GM18951 (cell line): Measurements from ENCODE around the gene WFIKKN2.

Source experiments
- POLR2A ChIP-seq: IDR thresholded peaks from 4 replicates; pipeline ENCODE4 v1.6.1; 2011; ENCODE audit warnings: mild to moderate bottlenecking; ENCODE audit not compliant: insufficient read length, insufficient read depth; ENCODE audit errors: extremely low read depth
- in situ Hi-C: fragments of 300-500 bp; cut with MboI; formaldehyde crosslinking; loops from one replicate; pipeline ENCODE4 v1.12.0; 2022; ENCODE audit warnings: low sequenced_read_pairs, mixed read lengths, inconsistent platforms; ENCODE audit not compliant: unreplicated experiment

WFIKKN2 gene

GRCh38 chr17:50818261-50818660, 17.1 kb upstream of the WFIKKN2 start:
- TF ChIP-seq POLR2A, result no peak
- in situ Hi-C loops, result no loop called here

DNA sequence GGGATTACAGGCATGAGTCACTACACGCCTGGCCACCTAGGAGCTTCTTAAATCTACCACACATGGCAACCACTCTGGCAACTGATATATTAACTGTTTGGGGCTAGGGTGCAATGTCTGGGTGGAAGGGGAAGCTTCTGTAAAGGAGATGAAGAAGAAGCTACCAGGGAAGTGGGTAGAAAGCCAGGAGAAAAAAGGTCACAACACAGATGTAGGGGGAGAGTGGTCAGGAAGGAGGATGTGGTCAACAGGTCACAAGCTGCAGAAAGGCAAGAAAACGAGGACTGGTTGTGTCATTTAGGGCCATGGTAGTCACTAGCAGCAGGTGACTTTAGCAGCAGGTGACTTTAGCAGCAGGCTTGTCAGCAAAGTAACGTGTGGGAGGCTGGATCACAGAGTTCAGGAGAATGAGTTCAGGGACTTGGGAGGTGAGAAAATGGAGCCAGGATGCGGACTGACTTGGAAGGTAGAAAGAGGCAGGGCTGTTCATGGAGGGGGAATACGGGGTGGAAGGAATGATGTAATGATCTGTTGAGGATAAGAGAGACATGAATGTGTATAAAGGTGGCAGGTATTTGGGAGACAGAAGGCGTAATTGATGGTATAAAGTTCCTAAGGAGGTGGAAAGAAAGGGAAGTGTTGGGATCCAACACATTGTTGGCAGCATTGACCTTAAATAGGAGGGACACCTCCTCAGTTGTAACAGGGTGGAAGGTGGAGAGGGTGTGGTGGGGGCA, 16.3 kb upstream of the WFIKKN2 start:
- in situ Hi-C loops, result no loop called here
- TF ChIP-seq POLR2A, result no peak

GRCh38 chr17:50820651-50821050, 14.7 kb upstream of the WFIKKN2 start:
- TF ChIP-seq POLR2A, result no peak
- in situ Hi-C loops, result no loop called here

- no peak for TF ChIP-seq POLR2A
- in situ Hi-C loops, result no loop called here
These were observed 12.8 kb upstream of the WFIKKN2 start for GRCh38 chr17:50822550-50822949.

DNA sequence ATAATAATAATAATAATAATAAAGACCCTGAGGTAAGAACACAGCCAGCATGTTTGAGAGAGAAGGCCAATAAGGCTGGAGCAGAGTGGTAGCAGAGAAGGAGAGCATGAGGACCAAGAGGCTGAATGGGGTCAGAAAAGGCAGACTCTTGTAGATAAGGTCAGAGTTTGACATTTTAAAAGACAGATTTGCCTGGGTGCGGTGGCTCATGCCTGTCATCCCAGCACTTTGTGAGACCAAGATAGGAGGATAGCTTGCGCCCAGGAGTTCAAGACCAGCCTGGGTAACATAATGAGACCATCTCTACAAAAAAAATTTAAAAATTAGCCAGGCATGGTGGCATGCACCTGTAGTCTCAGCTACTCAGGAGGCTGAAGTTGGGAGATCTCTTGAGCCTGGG, 11.0 kb upstream of the WFIKKN2 start:
- in situ Hi-C loops, result no loop called here
- TF ChIP-seq POLR2A, result no peak

- in situ Hi-C loops, result no loop called here
- no peak for TF ChIP-seq POLR2A
These were observed 10.2 kb upstream of the WFIKKN2 start for GRCh38 chr17:50825188-50825587.

- in situ Hi-C loops, result no loop called here
- no peak for TF ChIP-seq POLR2A
These were observed 6.7 kb upstream of the WFIKKN2 start for GRCh38 chr17:50828508-50829170.

- in situ Hi-C loops, result no loop called here
- no peak for TF ChIP-seq POLR2A
These were observed 6.1 kb upstream of the WFIKKN2 start for GRCh38 chr17:50829332-50829731.

- in situ Hi-C loops, result loop anchor here (10.0 kb wide), 1 partner anchor 46 kb away; no protein-coding TSS in a partner anchor
- no peak for TF ChIP-seq POLR2A
These were observed 5.0 kb upstream of the WFIKKN2 start for GRCh38 chr17:50830352-50830751.

GRCh38 chr17:50830994-50831393, 4.4 kb upstream of the WFIKKN2 start:
- in situ Hi-C loops, result loop anchor here (10.0 kb wide), 1 partner anchor 46 kb away; no protein-coding TSS in a partner anchor
- no peak for TF ChIP-seq POLR2A

GRCh38 chr17:50831471-50831928, 3.9 kb upstream of the WFIKKN2 start:
- in situ Hi-C loops, result loop anchor here (10.0 kb wide), 1 partner anchor 47 kb away; no protein-coding TSS in a partner anchor
- TF ChIP-seq POLR2A, result no peak

GRCh38 chr17:50832267-50832863, 3.0 kb upstream of the WFIKKN2 start:
- in situ Hi-C loops, result loop anchor here (10.0 kb wide), 1 partner anchor 48 kb away; no protein-coding TSS in a partner anchor
- no peak for TF ChIP-seq POLR2A

DNA sequence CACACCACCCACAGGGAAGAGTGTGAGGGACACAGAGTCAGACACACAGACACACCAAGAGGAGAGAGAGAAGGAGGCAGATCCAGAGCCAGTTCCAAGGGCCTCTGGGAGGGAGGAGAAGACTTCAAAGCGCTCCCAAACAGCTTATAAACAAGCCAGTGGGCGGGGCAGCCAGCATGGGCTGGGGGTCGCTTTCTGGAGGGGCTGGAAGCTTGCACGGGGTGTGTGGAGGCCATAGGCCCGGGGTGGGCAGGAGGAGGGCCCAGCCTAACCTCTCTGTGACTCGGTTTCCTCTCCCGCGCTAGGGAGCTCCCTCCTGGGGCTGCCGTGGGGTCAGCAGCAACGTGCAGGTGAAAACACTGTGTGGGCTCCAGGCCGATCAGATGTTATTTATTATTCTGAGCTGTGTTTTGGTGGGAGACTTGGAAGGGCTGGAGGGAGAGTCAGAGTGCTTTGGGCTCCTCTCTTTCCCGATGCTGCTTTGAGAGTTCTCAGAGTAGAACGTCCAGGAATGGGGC, 2.5 kb upstream of the WFIKKN2 start:
- TF ChIP-seq POLR2A, result no peak
- in situ Hi-C loops, result loop anchor here (10.0 kb wide), 1 partner anchor 48 kb away; no protein-coding TSS in a partner anchor

DNA sequence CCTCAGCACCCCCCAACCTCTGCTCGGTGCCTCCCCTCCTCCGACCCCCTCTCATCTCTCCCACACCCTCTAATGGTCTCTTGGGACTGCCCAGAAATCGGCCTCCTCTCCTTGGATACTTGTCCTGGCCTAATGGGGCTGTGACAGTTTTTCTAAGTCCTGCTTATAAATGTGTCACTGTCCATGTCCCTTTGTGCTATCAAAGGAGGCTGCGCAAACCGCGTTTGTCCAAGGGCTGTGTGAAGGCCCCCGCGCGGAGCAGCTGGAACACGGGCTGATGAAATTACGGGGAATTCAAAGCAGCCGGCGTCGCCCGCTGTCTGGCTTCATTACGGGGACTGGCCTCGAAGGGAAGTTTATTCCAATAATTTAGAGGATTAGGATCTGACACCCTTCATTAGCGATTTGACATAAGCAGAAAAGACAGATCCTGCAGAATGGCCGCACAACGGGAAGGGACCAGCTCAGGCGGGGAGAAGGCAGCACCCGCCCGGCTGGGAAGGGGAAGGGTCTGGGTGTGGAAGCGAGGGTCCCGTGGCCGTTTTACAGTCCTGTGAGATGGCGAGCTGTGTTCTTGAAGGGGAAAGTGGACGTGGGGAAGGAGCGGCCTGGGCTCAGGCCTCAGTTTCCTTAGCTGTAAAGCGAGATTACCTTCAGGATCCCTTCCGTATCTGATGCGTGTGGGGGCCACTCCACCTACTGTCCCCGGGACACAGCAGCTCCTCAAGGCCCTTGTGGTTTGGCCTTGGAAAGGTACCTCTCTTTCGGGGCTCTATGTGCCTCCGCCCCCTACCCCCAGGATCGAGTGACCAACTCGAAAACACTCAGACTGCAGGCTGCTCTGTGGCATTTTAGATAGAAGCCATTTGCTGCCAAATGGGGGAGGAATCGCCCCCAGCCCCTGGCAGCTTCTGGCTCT, 1.6 kb upstream of the WFIKKN2 start:
- no peak for TF ChIP-seq POLR2A
- in situ Hi-C loops, result loop anchor here (10.0 kb wide), 1 partner anchor 49 kb away; no protein-coding TSS in a partner anchor
